Stomach (tissue), 4 donors: Measurements from ENCODE around the gene NDUFA1.

Experiments used
- CTCF ChIP-seq, 7 experiments: fragments of 450-650 bp in 4 of 7; fragments of 200-600 bp in 3 of 7; sonication (generic) in 3 of 7; IDR thresholded peaks; one replicate each; pipeline ENCODE4 v1.5.1; 2016 to 2019; ENCODE audit warnings: antibody characterized with exemption in 7 of 7, control low read depth in 2 of 7, mild to moderate bottlenecking in 1 of 7
- EP300 ChIP-seq: sonication (generic); formaldehyde crosslinking; IDR thresholded peaks from one replicate; pipeline ENCODE4 v1.6.1; 2017; ENCODE audit warnings: antibody characterized with exemption
- POLR2A ChIP-seq, 4 donors: fragments of 450-650 bp; IDR thresholded peaks; one replicate each; pipeline ENCODE4 v1.6.1; 2016; ENCODE audit warnings: antibody characterized with exemption in 4 of 4, control low read depth in 2 of 4, mild to moderate bottlenecking in 1 of 4, moderate library complexity in 1 of 4

GRCh38 chrX:119916310-119916709 lies 44.7 kb downstream of the NDUFA1 start:
- TF ChIP-seq CTCF (IDR thresholded peaks at IDR 0.05) (no peak), EP300 (no peak), POLR2A (IDR thresholded peaks at IDR 0.05) (no peak)
